ELF-1 (cell line): ENCODE results near the gene C12orf57.

Source experiments
- DNase-seq: peaks from one replicate; pipeline ENCODE4 v3.0.0-alpha.2; 2016; ENCODE audit warnings: low read depth, low spot score

Gene C12orf57

DNA sequence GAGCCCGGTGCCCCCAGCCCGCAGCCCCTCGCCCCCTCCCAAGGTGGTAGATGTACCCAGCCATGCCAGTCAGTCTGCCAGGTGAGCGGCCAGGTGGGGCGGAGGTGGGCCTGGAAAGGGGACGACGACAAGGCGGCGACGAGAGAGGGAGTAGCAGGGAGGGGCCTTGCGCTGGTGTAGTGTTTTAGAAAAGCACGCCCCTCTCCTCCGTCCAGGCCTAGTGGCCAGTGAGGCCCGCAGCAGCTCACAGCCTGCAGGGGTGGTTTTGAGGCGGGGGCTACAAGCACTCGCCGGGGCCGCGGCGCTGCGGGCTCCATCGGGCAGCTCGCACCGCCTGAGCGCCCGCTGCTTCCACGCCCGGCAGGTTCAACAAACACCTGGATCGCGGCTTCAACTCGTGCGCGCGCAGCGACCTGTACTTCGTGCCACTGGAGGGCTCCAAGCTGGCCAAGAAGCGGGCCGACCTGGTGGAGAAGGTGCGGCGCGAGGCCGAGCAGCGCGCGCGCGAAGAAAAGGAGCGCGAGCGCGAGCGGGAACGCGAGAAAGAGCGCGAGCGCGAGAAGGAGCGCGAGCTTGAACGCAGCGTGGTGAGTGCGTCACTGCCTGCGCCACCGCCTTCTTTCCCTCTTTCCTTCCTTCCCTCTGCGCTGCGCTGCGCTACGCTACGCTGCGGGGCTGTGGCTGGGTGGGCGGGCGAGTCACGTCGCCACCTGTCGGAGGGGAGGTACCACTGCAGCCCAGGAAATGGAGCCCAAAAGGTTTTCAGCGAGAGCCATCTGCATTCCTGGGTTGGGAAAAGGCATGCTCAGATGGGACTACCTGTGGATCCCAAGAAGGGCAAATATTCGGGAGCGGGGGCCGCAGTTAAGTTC lies 6.1 kb upstream of the C12orf57 start:
- DNase-seq, result peak; percentile 98

DNA sequence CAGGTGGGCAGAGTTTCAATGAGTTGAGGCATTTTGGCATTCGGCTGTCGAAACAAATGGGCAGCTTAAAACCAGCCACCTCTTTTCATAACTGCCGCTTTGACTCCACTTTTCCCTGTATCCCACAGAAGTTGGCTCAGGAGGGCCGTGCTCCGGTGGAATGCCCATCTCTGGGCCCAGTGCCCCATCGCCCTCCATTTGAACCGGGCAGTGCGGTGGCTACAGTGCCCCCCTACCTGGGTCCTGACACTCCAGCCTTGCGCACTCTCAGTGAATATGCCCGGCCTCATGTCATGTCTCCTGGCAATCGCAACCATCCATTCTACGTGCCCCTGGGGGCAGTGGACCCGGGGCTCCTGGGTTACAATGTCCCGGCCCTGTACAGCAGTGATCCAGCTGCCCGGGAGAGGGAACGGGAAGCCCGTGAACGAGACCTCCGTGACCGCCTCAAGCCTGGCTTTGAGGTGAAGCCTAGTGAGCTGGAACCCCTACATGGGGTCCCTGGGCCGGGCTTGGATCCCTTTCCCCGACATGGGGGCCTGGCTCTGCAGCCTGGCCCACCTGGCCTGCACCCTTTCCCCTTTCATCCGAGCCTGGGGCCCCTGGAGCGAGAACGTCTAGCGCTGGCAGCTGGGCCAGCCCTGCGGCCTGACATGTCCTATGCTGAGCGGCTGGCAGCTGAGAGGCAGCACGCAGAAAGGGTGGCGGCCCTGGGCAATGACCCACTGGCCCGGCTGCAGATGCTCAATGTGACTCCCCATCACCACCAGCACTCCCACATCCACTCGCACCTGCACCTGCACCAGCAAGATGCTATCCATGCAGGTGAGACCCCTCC lies 5.2 kb upstream of the C12orf57 start:
- DNase-seq, result no peak

DNA sequence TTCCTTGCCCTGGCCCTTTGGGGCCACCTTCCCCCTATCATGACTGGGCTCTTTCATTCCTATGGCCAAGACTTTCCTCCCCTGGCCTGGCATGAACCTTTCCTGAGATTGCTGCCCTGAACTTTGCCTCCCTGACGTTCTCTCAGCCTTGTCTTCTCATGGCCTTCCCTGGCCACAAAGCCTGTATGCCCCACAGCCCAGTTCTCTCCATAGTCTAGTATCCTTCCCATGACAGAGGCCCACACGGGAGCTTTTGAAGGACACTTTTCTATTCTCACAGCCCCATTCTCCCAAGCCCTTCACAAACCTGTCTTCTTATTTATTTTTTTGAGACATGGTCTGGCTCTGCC lies 4.7 kb upstream of the C12orf57 start:
- DNase-seq, result no peak

DNA sequence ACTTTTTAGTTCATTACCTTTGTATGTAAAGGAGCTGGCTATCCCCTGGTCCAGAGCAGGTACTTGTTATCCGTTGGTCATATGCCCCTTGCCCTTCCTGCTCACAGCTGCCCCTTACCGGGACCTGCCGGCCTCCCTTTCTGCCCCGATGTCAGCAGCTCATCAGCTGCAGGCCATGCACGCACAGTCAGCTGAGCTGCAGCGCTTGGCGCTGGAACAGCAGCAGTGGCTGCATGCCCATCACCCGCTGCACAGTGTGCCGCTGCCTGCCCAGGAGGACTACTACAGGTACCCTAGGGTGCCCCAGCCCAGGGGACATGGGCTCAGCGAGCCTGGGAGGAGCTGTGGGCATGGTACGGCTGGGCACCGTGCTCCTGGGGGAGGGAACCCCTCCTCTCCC lies 2.6 kb upstream of the C12orf57 start:
- DNase-seq, result no peak

DNA sequence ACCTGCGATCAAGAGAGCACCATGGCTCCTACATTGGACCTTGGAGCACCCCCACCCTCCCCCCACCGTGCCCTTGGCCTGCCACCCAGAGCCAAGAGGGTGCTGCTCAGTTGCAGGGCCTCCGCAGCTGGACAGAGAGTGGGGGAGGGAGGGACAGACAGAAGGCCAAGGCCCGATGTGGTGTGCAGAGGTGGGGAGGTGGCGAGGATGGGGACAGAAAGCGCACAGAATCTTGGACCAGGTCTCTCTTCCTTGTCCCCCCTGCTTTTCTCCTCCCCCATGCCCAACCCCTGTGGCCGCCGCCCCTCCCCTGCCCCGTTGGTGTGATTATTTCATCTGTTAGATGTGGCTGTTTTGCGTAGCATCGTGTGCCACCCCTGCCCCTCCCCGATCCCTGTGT lies 2.0 kb upstream of the C12orf57 start:
- no peak for DNase-seq

DNA sequence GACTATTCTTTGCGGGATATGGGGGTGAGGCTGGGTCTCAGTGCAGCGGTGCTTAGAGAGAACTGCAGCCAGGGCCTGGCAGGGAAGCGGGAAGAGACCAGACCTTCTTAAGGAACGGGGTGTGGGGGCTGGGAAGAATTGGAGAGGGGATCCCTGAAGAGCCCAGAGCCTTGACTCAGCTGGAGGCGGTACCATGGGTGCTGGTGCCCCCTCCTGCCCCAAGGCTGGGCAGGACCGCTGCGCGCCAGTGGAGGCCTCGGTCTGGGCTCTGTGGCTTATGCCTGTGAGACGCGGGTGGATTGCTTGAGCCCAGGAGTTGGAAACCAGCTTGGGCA lies 1.5 kb upstream of the C12orf57 start:
- DNase-seq, result no peak

DNA sequence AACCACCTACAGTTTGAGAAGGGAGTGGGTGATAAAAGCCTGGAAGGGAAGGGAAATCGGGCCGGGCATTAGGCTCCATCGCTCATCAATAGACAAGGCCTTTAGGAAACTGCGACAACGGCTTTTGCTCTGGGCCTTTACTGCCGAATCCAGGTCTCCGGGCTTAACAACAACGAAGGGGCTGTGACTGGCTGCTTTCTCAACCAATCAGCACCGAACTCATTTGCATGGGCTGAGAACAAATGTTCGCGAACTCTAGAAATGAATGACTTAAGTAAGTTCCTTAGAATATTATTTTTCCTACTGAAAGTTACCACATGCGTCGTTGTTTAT lies 467 bp upstream of the C12orf57 start:
- DNase-seq, result peak; percentile 93

DNA sequence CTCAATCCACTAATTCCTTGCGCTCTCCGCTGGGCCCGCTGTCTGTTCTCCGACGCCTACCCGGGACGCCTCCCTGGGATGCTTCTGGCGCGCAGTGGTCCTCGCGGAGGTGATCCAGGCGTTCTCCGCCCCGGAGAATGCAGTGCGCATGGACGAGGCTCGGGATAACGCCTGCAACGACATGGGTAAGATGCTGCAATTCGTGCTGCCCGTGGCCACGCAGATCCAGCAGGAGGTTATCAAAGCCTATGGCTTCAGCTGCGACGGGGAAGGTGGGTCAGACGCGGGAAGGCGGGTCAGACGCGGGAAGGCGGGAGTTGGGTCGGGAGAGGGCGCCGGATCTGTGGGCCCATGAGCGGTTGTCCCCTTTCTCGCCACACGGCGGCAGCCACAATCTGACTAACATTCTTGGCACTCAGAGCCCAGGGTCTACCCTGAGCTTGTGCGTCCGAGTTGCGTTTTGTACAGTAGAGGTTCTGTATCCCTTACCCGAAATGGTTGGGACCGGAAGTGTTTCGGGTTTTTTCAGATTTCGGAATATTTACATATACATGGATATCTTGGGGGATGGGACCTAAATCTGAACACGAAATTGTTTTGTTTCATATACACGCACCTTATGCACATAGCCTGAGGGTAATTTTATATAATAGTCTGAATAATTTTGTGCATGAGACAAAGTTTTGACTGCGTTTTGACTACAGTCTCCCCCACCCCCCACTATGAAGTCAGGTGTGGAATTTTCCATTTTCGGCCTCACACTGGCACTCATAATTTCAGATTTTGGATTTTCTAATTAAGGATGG lies 762 bp downstream of the C12orf57 start:
- DNase-seq, result peak; percentile 96

DNA sequence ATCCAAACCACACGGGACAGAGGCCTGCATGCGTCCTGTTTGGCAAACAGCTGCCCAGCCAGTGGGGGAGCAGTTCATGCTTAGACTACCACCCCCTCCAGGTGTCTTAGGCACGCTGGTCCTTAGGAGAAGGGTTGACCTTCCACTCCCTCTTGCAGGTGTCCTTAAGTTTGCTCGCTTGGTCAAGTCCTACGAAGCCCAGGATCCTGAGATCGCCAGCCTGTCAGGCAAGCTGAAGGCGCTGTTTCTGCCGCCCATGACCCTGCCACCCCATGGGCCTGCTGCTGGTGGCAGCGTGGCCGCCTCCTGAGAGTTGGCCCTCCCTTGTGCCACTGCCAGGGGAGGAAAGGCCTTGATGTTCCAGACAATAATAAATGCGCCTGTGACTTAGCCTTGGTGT lies 1.8 kb downstream of the C12orf57 start:
- DNase-seq, result no peak

DNA sequence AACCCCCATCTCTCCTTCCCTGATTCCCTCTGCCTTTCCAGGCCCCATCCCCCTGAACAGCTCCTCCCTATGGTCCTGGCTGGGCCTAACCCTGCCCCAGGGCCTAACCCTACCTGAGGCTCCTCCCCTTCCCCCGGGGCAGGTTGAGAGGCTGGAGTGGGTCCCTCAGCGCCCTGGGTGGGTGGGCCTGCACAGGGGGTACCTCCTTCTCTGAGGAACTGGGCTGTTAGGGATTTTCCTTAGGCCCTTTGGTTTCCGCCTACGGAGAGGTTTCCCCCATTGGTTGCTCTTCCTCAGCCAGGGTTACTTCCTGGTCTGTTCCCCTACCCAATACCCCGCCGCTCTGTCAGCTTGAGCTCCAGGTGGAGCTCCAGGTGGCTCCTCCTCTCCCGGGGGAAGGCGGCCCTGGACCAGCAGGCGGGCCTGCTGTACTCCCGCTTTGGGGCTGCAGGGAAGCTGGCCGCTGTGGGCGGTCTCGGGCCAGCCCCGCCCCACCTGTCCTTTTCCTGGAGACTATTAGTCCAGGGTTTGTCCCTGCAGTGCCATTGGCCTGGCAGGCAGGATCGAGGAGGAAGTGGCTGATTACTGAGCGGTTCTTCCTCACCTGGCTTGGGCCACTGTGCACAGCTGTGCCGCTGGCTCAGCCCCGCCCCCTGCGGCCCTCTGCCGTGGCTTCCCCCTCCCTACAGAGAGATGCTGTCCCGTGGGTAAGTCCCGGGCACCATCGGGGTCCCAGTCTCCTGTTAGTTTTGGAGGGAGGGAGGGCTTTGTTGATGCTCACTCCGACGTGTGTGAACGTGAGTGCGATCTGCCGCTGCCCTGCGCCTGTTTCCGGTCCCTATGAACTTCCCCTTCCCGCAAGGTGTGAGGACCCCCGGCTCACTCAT lies 2.5 kb downstream of the C12orf57 start:
- peak; percentile 98 for DNase-seq

DNA sequence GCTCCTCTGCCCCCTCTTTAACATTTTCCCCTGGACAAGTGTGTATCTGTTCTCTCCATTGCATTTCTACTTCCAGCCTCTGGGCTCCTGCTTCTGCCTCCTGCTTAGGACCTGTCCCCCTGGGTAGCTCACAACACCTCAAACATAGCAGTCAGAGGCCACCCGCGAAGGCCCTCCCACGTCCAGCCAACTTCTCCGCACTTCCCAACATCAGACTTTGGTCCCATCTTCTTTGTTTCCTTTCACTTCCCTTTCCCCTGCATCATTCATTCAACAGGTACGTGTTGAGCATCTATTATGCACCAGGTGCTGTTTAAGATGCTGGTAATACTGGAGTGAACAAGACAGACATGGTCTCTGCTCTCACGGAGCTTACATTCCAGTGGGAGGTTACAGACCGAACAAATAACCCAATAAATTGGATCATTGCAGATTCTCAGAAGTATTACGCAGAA lies 3.1 kb downstream of the C12orf57 start:
- no peak for DNase-seq

DNA sequence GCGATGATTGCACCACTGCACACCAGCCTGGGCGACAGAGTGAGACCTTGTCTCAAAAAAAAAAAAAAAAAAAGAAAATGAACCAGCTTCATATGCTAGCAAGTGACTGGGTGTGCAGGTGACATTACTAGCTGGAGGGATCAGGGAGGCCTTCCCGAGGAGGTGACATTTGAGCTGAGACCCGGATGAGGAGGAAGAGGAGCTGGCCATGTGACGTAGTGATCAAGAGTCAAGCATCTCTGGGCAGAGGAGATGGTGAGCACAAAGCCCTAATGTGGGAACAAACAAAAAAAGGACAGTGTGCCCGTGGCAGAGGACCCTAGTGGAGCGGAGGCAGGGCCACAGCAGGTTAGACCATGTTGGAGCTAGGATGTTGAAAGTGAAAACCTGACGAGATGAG lies 3.8 kb downstream of the C12orf57 start:
- no peak for DNase-seq

DNA sequence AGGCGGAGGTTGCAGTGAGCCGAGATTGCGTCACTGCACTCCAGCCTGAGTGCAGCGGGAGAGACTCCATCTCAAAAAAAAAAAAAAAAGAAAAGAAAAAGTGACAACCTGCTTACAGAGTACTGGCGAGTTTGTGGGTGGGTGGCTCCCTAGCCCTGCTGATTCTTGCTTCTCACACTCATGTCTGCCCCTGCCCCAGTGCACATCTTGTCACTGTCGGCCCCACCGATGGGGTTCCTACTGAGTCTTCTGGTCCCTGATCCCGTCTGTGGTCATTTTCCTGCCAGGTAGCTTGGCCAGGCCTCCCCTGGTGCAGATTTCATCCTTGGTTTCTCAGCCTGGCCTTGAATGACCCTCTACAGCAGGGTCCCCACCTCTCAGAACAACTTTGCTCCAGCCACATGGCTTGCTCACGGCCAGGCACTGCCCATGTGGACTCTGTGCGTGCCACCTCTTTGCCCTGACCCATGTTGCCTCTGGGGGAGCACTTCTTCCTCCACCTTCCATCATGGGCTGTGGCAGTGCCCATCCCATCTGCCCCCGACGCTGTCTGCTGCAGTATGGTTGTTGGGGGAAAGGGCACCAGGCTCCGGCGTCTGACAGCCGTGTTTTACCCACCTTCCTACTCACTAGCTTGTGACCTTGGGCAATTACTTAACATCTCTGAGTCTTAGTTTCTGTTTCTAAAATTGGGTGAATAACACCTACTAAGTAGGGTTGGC lies 5.2 kb downstream of the C12orf57 start:
- DNase-seq, result no peak

DNA sequence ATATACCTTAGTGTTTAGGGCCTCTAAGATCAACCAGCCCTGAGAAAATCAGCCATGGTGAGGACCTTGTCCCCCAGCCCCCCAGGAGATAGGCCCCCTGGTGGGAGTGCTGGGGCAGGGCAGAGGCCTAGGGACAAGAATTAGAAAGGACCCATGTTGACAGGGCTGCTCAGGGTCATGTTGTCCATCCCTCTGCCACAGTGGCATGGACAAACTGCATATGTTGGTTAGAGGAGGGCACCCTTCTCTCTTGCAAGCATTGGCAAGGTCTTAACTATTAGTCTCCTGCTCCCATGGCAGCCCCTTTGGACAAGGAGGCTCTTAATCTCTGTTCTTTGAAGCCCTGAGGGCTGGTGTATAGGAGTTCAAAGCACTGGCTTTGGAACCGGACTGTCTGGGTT lies 6.6 kb downstream of the C12orf57 start:
- DNase-seq, result peak; percentile 39

DNA sequence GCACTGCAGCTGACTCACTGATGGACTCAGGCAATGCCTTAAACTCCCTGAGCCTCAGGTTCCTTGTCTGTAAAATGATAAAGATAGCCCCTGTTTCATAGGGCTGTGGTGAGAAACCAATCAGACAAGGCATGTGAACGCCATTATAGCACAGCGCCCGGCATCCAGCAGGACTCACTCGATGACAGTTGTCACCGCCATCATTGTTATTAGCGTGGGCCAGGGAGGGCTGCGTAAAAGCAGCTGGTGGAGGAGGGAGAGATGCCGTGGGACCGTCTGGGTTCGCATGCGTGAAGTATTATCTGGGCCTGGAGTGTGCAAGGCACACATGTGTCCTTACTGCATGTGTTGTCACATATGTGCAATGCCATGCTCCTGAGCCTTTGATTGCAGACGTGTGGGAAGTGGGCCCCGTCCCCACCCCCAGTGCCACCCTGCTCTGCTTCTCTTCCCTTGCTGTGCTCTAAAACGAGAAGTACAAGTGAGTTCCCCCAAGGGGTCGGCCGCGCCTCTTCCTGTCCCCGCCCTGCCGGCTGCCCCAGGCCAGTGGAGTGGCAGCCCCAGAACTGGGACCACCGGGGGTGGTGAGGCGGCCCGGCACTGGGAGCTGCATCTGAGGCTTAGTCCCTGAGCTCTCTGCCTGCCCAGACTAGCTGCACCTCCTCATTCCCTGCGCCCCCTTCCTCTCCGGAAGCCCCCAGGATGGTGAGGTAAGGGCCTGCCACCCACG lies 7.2 kb downstream of the C12orf57 start, which contains the start of gene PTPN6:
TSS of gene PTPN6 (plus strand) at position 546 of the 730 bp plus-strand sequence. CDS start at position 703, 157 bp downstream.
- no peak for DNase-seq

DNA sequence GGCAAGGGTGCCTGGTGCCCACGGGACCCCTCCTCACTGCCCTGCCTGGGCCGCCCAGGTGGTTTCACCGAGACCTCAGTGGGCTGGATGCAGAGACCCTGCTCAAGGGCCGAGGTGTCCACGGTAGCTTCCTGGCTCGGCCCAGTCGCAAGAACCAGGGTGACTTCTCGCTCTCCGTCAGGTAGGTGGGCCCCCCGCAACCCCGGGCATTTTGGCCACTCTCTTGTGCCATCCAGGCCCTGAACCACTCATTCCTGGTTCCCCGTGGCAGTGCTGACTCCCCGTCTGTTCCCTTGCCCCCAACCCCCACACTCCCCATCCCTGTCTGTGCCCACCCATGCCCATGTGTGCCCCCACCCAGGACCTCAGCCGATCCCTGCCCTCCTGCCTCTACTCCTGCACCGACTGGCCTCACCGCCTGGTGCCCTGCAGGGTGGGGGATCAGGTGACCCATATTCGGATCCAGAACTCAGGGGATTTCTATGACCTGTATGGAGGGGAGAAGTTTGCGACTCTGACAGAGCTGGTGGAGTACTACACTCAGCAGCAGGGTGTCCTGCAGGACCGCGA lies 7.8 kb downstream of the C12orf57 start:
- DNase-seq, result no peak

DNA sequence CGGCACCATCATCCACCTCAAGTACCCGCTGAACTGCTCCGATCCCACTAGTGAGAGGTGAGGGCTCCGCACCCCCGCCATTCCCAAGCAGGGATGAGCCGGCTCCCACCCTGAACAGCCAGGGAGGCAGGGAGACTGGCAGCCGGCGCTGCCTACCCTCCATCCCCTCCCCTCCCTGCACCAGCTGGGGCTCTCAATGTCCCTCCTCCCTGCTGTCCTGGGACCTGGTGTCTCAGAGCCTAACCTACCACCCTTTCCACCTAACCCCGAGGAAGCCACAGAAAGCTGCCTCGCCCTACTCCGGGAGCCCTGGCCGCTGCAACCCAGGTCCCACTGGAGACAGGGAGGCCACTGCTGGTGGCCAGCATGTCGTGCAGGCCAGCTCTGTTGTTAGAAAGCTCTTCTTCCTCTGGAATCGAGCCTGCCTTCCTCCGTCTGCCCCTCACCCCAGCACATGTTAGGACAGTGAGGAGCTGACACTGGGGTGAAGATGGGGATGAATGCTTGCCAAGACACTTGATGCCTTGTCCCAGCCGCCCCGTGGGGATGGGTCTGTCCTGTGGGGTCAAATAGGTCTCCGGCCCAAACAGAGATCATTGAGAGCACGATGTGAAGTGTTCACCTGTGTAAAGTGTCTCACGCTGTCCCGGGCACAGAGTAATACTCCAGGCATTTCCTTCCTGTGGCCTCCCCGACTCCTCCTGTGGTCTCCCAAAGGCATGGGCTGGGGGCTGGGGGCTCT lies 8.5 kb downstream of the C12orf57 start:
- DNase-seq, result no peak

DNA sequence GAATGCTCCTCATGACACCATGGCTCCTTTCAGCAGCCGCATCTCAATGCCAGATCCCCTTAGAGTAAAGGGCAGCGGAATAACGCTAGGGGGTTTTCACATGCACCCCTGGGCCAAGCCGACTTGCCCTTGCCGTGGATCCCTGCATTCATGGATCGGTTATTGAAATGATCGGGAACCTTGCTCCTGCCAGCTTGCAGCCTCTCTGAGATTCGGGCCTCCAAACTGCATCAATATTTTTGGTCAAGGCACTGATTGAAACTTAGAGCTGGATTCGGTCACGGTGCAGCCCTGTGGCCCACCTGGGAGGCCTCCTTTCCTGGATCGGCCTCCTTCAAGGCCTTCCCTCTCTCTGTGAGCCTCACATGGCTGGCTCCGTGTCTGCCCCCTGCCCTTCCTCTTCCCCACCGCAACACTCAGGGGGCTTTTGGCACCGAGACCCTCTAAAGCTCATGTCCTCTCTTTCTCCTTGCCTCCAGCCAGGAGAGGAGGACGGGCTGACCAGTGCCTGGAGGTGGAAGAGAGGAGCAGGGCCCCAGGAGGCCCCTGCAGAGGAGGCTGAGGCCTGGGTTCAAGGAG lies 9.1 kb downstream of the C12orf57 start:
- no peak for DNase-seq
